ENCODE measurements around the gene C6orf47. TPM values are rescaled to one million over a fixed set of nuclear protein-coding genes. Genes with fewer than 3 reads are reported as not detected.

C6orf47 gene
- total RNA-seq, 1 donor = 20.7 TPM

GRCh38 chr6:31693535-31693934 lies 33.0 kb upstream of the C6orf47 start:
- DNase-seq (ENCODE audit: low read depth) = no peak
- no peak overlapping the region for H3K4me3 ChIP-seq (ENCODE audit: low read depth, low read length)
- no peak for TF ChIP-seq CTCF (IDR thresholded peaks at IDR 0.05; ENCODE audit: insufficient read depth, low read depth, low read length)

GRCh38 chr6:31692886-31693285 lies 32.3 kb upstream of the C6orf47 start:
- no peak for DNase-seq (ENCODE audit: low read depth)
- no peak overlapping the region for H3K4me3 ChIP-seq (ENCODE audit: low read depth, low read length)
- no peak for TF ChIP-seq CTCF (IDR thresholded peaks at IDR 0.05; ENCODE audit: insufficient read depth, low read depth, low read length)

- no peak for TF ChIP-seq CTCF (IDR thresholded peaks at IDR 0.05; ENCODE audit: insufficient read depth, low read depth, low read length)
- DNase-seq (ENCODE audit: low read depth) = no peak
- H3K4me3 ChIP-seq (ENCODE audit: low read depth, low read length) = no peak overlapping the region
Measured at GRCh38 chr6:31692353-31692752, 31.8 kb upstream of the C6orf47 start.

GRCh38 chr6:31691564-31692108 lies 31.1 kb upstream of the C6orf47 start:
- no peak for DNase-seq (ENCODE audit: low read depth)
- no peak for TF ChIP-seq CTCF (IDR thresholded peaks at IDR 0.05; ENCODE audit: insufficient read depth, low read depth, low read length)
- no peak overlapping the region for H3K4me3 ChIP-seq (ENCODE audit: low read depth, low read length)

- DNase-seq (ENCODE audit: low read depth) = no peak
- H3K4me3 ChIP-seq (ENCODE audit: low read depth, low read length) = no peak overlapping the region
- TF ChIP-seq CTCF (IDR thresholded peaks at IDR 0.05; ENCODE audit: insufficient read depth, low read depth, low read length) = no peak
Measured at GRCh38 chr6:31691078-31691463, 30.5 kb upstream of the C6orf47 start.

GRCh38 chr6:31690231-31691077 lies 29.9 kb upstream of the C6orf47 start:
- DNase-seq (ENCODE audit: low read depth) = peak; percentile 19
- H3K4me3 ChIP-seq (ENCODE audit: low read depth, low read length) = no peak overlapping the region
- no peak for TF ChIP-seq CTCF (IDR thresholded peaks at IDR 0.05; ENCODE audit: insufficient read depth, low read depth, low read length)

Data from fibroblast of villous mesenchyme (primary cell).